NCI-H128 (cell line): ENCODE data around the gene ZBTB33.

ENCODE experiments used
- DNase-seq: peaks from one replicate; lab custom pipeline; 2025; ENCODE audit not compliant: unreplicated experiment; lab: John Stamatoyannopoulos, UW

Gene ZBTB33

DNA sequence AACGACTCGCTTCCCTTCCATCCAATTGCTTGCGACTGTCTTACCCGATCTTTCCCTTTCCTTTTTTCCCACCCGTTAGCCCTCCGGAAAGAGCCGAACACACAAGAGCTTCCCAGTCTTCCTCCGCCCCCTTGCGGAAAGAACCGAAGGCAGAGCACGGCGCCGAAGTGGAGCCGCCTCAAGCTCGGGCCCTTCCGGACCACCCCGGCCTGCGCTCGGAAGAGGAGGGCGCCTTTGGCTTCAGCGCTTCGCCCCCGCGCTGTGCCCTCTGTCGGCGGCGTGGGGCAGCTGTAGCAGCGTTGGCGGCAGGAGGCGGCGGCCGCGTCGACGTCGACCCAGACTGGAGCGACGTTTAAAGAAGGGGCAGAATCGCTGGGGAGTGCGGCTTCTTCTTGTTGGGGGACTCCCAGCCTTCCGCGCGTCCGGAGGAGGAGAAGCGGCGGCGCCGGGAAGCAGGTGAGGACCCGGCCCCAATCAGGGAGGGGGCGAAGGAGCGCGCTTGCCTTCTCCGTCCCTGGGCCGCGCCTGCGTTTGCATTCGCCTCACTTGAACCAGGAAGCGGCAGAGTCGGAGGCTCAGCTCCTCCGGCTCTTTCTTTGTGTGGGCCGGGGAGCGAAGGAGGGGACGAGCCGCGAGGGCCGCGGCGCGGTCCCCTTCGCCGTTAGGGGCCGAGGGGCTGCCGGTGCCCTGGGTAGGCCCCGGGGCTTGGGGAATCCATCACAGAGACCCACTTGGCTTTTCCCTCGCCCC is at the start of gene ZBTB33:
Gene ZBTB33, plus strand, starts transcription at position 291 of the 750 bp plus-strand sequence. CDS start 2,604 bp downstream, outside the sequence.
- DNase-seq, result peak; percentile 86

- no peak for DNase-seq
Measured at GRCh38 chrX:120200851-120201250, 49.8 kb upstream of the ZBTB33 start.

- DNase-seq, result no peak
Measured at GRCh38 chrX:120205816-120206753, 44.5 kb upstream of the ZBTB33 start.

DNA sequence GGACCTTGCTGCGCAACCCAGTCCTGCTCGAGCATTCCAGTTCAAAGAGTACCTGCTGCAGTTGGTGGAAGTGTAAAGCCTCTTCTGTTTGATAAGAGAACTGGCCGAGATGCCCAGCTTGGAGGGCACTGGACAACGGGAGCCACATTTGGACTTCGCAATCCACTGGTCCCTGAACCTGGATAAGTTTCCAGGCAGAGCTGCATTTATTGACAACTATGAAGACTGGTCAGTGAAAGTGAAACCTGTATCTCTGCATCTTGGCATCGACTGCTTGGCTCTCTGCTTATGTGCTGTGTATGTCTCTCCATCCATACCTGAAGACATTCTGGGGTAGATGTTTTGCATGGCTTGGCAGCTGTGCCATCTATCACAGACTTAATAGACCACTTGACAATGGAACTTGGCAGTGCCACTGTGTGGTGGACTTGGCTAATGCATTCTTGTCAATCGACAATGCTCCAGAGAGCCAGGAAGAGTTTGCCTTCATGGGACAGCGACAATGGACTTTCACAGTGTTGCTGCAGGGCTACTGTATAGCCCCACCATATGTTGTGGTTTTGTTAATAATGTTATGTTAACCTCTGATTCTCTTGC is 43.5 kb upstream of the ZBTB33 start:
- DNase-seq, result no peak

GRCh38 chrX:120213438-120214265 is 37.0 kb upstream of the ZBTB33 start:
- DNase-seq, result peak; percentile 2

- DNase-seq, result no peak
Measured at GRCh38 chrX:120223374-120223773, 27.2 kb upstream of the ZBTB33 start.

GRCh38 chrX:120224388-120224787 is 26.2 kb upstream of the ZBTB33 start:
- DNase-seq, result no peak

- DNase-seq, result no peak
Measured at GRCh38 chrX:120228187-120228908, 22.3 kb upstream of the ZBTB33 start.

DNA sequence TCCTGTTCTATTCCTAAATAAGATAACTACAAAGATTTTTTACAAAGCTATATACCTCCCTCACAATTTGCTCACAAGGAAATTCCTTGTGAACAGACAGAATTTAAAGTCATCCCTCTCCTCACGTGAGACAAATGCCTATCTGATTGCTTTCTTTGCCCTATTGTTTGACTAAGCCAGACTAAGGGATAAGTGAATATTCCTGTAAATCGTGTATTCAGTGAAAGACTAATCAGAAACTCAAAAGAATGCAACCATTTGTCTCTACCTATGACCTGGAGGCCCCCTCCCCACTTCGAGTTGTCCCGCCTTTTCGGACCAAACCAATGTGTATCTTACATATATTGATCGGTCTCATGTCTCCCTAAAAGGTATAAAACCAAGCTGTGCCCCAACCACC is 15.3 kb upstream of the ZBTB33 start:
- DNase-seq, result no peak

DNA sequence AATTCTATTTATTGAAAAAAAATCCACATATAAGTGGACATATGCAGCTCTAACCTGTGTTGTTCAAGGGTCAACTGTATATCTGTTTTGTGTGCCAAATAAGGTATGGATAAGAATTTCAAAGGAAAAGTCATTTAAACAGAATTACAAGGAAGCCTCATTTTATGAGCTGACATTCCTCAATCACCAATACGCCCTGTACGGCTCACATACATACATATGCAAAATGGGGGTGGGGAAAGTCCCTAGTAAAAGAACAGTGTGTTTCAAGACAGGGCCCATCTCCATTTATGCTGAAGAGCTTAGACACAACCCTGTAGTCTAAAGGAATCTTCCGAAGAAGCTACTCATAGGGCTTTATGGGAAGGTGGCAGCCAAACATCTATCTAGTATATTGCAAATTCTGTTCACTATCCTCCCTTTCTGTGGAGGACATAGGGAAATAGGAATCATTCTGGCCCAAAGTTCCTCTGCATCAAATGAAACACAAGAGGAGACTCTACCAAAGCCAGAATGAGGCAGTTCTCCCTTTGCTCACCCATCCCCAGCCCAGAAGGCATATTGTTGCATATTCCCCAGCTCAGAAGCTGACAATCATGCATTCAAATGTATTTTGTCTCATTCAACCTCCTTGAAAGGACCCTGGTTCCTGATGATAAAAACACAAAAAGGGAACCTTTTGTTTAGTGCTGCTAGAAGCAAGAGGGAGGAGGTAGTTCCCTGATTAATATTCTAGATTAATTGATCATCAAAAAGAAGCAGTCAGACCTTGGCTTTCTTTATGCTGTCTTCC is 13.7 kb upstream of the ZBTB33 start:
- DNase-seq, result no peak

- DNase-seq, result no peak
Measured at GRCh38 chrX:120238933-120239332, 11.7 kb upstream of the ZBTB33 start.

GRCh38 chrX:120242813-120243212 is 7.8 kb upstream of the ZBTB33 start:
- no peak for DNase-seq

DNA sequence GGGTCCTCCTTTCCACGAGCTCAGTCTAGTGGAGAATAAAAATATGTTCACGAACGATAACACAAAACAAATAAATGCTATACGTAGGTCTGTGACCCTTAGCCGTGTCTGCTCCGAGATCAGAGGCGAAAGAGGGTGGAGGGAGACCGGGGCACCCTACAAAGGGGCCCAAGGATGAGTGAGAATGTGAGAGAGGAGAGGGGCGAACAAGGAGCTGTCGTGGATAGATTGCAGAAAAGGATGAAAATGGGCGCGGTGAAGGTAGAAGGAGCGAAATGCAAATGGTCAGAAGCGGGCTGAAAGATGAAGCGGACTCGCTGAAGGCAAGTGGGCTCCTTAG is 6.2 kb upstream of the ZBTB33 start:
- no peak for DNase-seq

DNA sequence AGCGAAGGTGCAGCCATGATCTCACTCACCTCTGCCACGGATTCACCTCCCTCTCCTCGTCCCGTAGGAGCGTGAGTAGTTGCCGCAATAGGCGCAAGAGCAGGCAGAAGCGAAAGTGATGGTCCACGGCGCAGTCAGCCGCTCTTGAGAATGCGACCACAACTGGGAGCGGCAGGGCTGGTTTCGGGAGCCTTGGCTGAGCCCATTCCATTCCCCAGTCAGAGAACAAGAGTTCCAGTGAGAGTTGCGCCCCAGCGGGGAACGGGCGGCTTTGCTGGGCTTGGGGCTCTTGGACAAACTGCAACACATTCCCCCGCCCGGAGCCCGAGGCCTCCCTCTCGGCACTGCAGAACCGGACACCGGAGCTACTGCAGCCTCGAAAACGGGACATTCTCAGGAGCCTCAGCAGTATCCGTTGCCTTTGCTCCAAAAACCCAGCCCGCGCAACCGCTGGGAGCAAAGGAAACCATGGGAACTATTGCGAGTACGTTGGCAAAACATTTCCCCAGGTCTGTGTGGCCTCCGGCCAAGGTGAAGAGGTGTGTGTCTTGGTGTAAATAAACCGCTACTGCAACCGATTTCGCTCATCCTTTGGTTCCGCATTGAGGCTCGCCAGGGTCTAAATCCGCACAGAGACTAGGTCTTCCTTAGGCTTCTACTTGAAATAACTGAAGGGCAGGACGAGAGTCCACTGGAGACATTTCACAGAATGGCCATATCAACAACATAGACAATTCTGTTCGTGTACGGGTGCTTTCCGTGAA is 5.7 kb upstream of the ZBTB33 start:
- peak; percentile 36 for DNase-seq

GRCh38 chrX:120251471-120252011 is 929 bp downstream of the ZBTB33 start:
- peak; percentile 1 for DNase-seq

DNA sequence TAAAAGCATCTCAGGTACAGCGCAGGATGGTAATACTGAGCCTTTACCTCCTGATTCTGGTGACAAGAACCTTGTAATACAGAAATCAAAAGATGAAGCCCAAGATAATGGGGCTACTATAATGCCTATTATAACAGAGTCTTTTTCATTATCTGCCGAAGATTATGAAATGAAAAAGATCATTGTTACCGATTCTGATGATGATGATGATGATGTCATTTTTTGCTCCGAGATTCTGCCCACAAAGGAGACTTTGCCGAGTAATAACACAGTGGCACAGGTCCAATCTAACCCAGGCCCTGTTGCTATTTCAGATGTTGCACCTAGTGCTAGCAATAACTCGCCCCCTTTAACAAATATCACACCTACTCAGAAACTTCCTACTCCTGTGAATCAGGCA is 3.2 kb downstream of the ZBTB33 start:
- DNase-seq, result no peak

- DNase-seq, result peak; percentile 6
Measured at GRCh38 chrX:120260369-120260768, 9.8 kb downstream of the ZBTB33 start.
